Erythroblast (primary cell): Measurements from ENCODE around the gene TMEM17.
A peak's percentile ranks its signal among the peaks of the same experiment; 100 is the strongest.
"Not testable (repeated sequence)": the region's sequence is repeated elsewhere in the genome, so short reads cannot be mapped to it uniquely, and the experiment has no call there.

Experiments
- DNase-seq, 2 experiments: peaks; one replicate each; lab custom pipeline; 2025; lab: John Stamatoyannopoulos, UW
- GATA1 ChIP-seq: IDR thresholded peaks from 2 replicates; pipeline ENCODE4 v1.6.1; 2011; ENCODE audit warnings: low read depth, mild to moderate bottlenecking, control low read depth, low read length, moderate library complexity
- POLR2A ChIP-seq: IDR thresholded peaks from 2 replicates; pipeline ENCODE4 v1.6.1; 2011; ENCODE audit warnings: mild to moderate bottlenecking, low read length

TMEM17 gene

DNA sequence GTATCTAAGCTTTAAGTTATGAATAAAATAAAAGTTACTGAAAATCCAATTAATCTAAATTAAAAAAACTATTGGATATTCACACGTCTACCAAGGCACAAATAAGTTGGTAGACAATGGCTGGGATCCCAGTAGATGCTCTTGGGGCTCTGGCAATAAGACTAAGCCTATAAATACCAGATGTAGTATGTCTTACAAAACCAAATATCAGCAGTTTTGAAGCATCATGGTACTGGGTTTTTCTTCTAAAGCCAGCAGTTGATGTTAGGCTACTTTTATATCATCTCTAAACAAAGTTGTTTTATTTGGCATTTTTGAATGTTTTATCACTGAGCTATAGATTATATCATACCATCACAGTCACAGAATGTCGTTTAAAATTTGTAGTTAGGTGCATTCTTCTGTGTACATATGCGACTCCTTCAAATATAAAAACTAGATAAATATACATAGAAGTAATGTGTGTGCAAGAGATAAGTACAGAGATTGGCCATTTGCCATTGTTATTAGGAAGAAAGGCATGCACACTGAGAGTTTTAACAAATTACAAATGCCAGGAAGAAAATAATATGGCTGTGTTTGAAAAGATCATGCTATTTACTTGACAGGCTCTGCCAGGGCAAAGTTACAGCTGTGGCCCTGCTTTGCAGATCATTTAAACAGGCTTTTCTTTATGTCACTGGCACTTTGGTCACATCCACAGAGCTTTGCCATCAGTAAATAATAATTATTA, 21.6 kb upstream of the TMEM17 start:
- peak; percentile 45 to 81 for DNase-seq

DNA sequence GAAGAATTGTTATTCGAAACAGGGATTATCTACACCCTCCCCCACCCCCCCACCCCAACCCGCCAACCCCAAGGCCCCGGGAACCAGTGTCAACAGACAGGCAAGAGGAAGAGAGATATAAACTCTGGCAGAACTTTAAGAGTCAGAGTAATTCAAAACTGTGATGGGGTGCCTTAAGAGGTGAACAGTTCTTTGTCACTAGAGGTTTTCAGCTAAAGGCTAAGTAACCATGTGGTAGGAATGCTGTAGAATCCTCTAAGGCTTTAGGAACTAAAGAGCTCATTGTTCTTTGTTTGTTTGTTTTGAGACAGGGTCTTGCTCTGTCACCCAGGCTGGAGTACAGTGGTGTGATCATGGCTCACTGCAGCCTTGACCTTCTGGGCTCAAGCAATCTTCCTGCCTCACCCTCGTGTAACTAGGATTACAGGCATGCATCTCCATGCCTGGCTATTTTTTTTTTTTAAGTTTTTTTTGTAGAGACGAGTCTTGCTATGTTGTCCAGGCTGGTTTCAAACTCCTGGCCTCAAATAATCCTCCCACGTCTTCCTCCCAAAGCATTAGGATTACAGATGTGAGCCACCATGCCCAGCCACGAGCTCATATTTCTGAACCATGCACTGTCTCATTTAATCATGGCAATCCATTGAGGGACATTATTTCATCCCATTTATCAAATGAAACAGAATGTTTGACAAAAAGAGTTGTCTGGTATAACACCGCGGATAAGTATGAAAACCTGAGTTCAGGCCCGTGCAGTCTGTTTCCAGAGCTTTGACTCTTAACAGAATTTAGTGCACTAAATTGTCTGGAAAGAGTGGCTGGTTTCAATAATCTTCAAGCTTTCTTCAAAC, 20.8 kb upstream of the TMEM17 start:
- TF ChIP-seq POLR2A (no peak), GATA1 (no peak)
- peak in 1 of 2 experiments; percentile 17 for DNase-seq

More for the DNA sequence above, 21.6 kb upstream of the TMEM17 start:
- no peak for TF ChIP-seq POLR2A
- TF ChIP-seq GATA1 = no peak

GRCh38 chr2:62525549-62526269, 19.7 kb upstream of the TMEM17 start:
- no peak for TF ChIP-seq GATA1
- no peak for TF ChIP-seq POLR2A

GRCh38 chr2:62524293-62524941, 18.4 kb upstream of the TMEM17 start:
- no peak for TF ChIP-seq POLR2A
- no peak for TF ChIP-seq GATA1

More at GRCh38 chr2:62525549-62526269, 19.7 kb upstream of the TMEM17 start:
- no peak for DNase-seq

GRCh38 chr2:62521061-62521460, 15.1 kb upstream of the TMEM17 start:
- DNase-seq = not testable (repeated sequence)

More at GRCh38 chr2:62524293-62524941, 18.4 kb upstream of the TMEM17 start:
- no peak for DNase-seq

- TF ChIP-seq POLR2A (no peak), GATA1 (no peak)
- DNase-seq = no peak
Measured at GRCh38 chr2:62512384-62512783, 6.4 kb upstream of the TMEM17 start.

DNA sequence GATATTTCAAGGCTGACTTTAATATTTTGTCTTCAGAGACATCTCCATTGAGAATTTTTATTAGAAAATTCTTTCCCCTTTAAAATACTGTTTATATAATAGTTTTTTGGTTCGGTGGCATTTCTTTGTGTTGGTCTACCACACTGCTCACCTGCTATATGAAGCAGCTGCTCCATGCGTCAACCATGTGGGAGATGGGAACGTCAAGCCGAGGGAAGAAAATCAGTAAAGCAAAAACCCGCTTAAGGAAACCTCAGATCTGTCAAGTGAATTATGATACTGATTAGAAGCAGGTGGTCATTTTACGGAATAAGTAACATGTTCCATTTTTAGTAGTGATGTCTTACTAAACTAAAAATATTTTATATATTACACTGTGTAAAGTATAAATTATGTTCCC, 5.6 kb upstream of the TMEM17 start:
- DNase-seq = no peak
- TF ChIP-seq POLR2A = no peak
- no peak for TF ChIP-seq GATA1

- no peak for DNase-seq
- TF ChIP-seq GATA1 (no peak), POLR2A (peak; percentile 35)
Measured at GRCh38 chr2:62506421-62506750, 391 bp upstream of the TMEM17 start.

DNA sequence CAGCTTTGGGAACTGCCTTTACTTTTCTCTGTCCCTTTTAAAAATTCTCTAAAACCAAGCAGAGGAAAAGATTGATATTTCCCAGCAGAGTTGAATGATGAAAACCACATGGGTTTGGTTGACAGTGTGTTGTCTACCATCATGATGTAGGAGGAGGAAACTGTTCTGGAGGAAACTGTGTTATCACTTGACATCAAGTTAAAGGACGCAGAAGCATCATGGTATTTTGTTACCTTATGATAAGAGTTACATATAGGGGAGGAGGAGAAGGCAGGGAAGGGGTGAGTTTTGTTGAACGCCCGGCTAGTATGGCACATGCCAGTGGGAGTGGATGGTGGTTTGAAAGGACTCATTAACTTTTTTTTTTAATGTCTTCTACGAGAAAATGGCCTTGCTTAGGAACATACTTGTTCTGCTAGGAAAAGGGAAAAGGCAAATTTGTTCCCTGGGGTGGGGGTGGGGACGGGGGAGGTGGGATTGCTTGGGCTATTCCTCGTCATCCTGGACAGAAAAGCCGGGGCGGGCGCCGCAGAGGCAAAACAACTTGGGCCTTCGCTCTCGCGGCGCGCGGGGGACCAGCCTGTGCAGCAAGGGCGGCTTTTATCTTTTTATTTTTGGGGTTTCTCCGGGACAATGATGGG, 766 bp downstream of the TMEM17 start:
- DNase-seq = peak; percentile 50 to 55
- TF ChIP-seq GATA1 = no peak

- DNase-seq = peak in 1 of 2 experiments; percentile 29
- TF ChIP-seq POLR2A = no peak
- TF ChIP-seq GATA1 = no peak
Measured at GRCh38 chr2:62504657-62505056, 1.3 kb downstream of the TMEM17 start.

- peak in 1 of 2 experiments; percentile 17 for DNase-seq
- TF ChIP-seq POLR2A (no peak), GATA1 (no peak)
Measured at GRCh38 chr2:62501794-62502500, 4.0 kb downstream of the TMEM17 start.

GRCh38 chr2:62501069-62501468, 4.9 kb downstream of the TMEM17 start:
- TF ChIP-seq GATA1 (no peak), POLR2A (no peak)
- no peak for DNase-seq

- DNase-seq = peak; percentile 53 to 60
- TF ChIP-seq GATA1 (no peak), POLR2A (no peak)
Measured at GRCh38 chr2:62499430-62500060, 6.5 kb downstream of the TMEM17 start.
